HuH-7 (cell line): ENCODE results near the gene TBX10.
"Not testable (repeated sequence)": the region's sequence is repeated elsewhere in the genome, so short reads cannot be mapped to it uniquely, and the experiment has no call there.

Source experiments
- DNase-seq: peaks from one replicate; pipeline ENCODE4 v3.0.0; 2011; ENCODE audit warnings: low spot score

Gene TBX10

DNA sequence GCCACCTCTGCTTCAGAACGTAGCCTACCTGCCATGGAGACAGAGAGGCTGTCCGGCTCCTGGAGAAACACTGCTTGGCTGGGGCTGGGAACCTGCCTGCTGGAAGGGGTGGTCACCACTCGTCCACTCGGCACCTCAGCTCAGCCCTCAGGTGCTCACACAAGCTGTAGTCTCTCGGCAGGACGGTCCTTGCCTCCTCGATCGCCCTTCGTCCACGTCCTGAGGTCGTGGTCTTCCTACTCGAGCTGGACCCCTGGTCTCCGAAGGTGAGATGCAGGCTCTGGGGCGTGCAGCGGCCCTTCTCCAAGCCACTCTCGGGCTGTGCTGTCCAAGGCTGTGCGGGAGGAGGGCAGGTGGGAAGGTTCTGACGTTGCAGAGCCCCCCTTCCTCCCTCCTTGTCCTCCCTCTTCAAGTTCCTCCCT lies at the start of gene TBX10:
TBX10 (minus strand) TSS at position 326 of the 422 bp plus-strand sequence; CDS start at position 35, 291 bp downstream.
- DNase-seq: no peak

- DNase-seq: no peak
These were observed 49.6 kb upstream of the TBX10 start for GRCh38 chr11:67689178-67689577.

DNA sequence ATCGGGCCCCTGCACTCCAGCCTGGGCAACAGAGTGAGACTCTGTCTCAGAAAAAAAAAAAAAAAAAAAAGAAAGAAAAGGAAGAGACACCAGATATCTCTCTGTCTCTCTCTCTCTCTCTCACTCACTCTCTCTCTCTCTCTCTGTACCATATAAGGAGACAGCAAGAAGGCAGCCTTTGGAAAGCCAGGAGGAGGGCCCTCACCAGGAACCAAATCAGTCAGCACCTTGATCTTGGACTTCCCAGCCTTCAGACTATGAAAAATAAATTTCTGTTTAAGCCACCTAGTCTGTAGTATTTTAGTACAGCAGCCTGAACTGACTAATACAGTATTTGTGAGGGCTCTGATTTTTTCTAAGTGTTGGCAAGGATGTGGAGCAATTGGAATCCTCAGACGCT lies 48.4 kb upstream of the TBX10 start:
- DNase-seq: no peak

DNA sequence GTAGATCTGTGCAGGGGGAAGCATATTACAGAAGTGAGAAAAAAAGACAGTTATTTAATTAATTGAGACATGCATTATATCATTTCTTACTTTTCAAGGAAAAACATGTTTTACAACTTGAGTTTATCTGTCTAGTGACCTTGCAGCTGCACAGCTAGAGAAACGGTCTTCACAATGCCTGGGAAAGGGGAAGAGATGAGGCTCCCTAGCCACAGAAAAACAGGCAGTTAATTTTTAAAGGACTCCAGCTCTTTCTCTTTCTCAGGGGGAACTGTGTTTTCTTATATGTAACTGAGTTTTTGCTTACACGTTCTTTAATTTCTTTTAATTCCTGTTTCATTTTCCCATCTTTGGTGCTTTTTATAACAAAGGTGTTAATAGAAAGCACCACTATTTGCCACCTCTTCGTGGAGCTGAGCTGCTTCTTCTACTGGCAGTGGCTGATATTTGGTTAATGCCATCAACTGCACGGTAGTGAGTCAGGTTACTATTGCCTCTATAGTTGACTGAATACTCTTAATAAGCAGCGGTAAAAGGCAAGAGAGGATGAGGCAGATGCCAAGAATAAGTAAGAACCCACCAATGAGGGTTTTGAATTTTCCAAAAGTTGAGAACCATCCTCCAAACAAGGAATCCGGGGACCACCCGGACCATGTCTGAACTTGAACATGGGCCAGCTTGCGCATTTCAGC lies 46.2 kb upstream of the TBX10 start:
- not testable (repeated sequence) for DNase-seq

- not testable (repeated sequence) for DNase-seq
These were observed 42.8 kb upstream of the TBX10 start for GRCh38 chr11:67682126-67683034.

DNA sequence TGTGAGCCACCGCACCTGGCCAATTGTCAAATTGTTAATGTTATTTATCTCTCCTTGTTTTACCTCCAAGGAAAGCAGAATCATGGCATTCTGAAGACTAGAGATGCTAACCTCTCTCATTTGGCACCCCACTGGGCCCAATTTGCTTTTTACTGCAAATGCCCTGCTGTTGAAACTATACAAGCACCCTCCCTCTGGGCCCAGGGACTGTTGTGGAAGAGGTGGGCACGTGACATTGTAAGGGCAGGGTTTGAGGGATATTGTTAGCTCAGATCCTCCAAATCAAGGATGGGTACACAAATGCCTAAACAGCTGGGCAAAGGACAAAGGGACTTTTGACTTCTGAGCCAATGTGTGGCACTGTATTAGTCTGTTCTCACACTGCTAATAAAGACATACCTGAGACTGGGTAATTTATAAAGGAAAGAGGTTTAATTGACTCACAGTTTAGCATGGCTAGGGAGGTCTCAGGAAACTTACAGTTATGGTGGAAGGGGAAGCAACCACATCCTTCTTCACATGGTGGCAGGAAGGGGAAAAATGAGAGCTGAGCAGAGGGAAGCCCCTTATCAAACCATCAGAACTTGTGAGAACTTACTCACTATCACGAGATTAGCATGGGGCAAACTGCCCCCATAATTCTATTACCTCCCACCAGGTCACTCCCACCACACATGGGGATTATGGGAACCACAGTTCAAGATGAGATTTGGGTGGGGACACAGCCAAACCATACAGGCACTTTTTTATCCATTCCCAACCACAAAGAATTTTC lies 41.3 kb upstream of the TBX10 start:
- DNase-seq: no peak

- no peak for DNase-seq
These were observed 35.6 kb upstream of the TBX10 start for GRCh38 chr11:67675058-67675747.

DNA sequence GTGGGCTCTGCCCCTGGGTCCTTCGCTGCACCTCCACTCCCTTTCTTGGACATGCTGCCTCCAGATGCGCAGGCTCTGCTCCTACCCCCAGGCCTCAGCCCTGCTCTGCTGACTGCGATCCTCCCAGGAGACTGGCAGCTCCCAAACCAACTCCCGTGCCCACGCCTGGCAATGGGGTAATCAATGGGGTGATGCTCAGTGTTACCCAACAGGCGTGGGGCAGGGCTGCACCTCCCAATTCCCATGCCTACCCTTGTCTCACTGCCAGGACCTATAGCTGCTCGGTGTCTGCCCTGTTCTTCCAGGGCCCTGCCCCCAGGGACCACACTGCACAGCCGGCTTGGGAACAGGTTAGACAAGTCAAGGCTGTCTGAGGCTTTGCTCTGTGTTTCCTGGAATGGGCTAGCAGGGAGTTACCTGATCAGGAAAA lies 34.9 kb upstream of the TBX10 start, which contains the start of gene ALDH3B2:
ALDH3B2 (minus strand) TSS at position 182 of the 430 bp plus-strand sequence. CDS start 7,688 bp downstream, outside the sequence.
- no peak for DNase-seq

DNA sequence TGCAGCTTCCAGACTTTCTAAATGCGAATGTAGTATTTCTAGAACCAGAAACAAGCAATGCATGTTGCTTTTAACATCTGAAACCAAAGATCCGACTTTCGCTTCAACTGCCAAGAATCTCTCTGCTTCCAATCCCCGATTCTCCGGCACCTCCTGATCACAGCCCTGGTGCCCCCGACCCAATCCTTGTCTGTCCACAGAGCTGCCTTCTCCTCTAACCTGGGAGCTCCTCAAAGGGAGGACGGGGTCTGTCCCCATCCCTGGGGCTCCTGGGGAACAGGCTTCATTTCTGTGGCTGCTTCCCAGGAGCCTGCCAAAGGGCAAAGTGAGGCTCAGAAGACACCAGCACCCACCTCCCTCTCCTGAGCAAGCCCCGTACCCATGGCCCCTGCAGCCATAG lies 34.3 kb upstream of the TBX10 start:
- DNase-seq: no peak

GRCh38 chr11:67673358-67673757 lies 33.8 kb upstream of the TBX10 start:
- DNase-seq: no peak

- no peak for DNase-seq
These were observed 31.6 kb upstream of the TBX10 start for GRCh38 chr11:67671211-67671520.

DNA sequence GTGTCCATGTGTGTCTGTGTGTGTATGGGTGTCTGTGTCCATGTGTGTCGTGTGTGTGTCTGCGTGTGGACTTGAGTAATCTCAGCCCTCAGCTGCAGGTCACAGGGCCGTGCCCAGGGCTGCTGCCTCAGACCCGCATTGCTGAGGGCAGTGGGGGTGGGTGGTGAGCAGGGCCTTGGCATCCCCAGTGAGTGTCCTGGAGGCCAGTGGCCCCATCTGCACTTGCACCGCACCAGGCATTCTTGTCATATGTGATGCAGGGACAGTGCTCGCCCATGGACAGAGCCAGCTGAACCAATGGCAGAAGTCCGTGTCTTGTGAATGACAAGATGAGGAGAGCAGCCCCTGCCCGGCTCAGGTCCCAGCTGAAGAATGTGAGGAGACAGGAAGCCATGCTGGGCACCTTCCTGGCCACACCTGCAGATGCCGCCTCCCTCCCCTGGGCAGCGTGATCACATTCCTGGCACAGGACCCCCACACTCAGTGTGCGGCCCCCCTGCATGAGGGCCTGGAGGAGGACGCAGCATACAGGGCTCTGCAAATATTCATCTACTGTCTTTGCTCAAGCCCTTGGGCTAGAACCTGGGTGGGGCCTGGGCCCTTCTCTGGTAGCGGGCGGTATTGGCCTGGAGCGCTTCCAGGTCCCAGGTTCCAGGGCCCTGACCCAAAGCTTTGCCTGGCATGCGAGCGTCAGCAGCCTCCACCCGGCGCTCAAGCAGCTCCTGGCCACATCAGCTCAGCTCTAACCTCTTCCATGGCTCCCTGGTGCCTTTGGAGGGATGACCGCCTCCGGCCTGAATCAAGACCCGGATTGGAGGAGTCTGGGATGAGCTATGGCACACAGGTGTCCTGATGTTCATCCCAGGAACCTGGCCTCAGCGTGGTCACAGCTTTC lies 31.0 kb upstream of the TBX10 start:
- peak; percentile 43 for DNase-seq

DNA sequence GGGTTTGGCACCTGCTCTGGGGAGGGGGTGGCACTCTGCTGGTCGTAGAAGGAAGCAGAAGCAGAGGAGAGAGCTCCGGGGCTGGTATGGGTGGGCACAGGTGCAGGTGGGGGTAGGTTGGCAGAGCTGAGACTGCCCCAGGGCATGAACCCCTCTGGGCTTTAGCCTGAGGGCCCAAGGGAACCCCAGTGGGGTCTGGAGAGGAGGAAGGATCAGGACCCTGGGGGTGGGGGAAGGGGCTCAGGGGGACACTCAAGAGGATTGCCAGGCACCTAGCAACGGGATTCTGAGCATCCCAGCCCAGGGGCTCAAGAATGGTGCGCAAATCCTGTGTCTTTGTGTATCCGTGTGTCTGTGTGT lies 28.6 kb upstream of the TBX10 start:
- DNase-seq: no peak

DNA sequence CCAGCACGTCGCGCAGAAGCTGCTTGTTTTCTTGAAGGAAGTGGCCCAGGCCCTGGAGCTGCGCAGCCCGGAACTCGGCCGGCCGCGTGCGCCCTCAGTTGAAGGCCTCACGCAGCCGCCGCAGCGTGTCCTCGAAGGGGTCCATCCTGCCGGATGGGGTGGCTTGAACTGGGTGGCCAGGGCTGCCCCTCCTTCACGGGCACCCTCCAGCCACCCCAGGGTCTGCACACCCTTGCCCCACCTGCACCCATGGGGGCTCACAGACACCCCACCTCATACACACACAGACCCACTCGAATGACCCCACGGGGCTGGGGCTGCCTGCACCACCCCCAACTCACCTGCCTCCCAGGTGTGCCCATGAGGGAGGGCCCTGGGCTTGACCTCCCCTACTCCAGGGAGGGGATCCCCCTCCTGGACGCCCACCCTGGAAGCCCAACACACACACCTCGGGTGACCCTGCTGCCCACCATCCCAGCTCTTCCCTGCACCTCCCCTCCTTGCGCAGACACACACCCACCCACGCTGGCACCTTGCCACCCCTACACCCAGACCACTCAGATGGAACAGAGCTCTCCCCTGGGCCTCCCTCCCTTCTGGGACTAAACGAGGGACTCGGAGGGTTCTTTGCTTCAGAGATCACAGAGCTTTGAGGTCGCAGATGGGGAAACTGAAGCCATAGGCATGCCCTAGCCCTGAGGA lies 28.1 kb upstream of the TBX10 start:
- DNase-seq: peak; percentile 56

- peak; percentile 46 for DNase-seq
These were observed 27.3 kb upstream of the TBX10 start for GRCh38 chr11:67666676-67667489.

DNA sequence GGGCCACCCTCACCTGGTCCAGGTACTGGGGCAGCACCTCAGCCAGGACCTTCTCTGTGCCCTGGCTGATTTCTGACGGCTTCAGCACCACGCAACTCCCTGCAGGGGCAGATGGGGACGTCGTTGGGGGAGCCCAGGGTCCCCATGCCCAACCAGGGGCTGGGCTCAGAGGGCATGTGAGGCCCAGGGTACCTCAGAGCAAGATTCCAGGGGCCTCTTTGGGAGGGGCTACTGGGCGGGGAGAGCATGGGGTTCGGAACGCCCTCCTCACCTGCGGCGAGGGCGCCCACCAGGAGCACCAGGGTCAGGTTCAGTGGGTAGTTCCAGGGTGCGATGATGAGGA lies 26.7 kb upstream of the TBX10 start:
- DNase-seq: peak; percentile 36

DNA sequence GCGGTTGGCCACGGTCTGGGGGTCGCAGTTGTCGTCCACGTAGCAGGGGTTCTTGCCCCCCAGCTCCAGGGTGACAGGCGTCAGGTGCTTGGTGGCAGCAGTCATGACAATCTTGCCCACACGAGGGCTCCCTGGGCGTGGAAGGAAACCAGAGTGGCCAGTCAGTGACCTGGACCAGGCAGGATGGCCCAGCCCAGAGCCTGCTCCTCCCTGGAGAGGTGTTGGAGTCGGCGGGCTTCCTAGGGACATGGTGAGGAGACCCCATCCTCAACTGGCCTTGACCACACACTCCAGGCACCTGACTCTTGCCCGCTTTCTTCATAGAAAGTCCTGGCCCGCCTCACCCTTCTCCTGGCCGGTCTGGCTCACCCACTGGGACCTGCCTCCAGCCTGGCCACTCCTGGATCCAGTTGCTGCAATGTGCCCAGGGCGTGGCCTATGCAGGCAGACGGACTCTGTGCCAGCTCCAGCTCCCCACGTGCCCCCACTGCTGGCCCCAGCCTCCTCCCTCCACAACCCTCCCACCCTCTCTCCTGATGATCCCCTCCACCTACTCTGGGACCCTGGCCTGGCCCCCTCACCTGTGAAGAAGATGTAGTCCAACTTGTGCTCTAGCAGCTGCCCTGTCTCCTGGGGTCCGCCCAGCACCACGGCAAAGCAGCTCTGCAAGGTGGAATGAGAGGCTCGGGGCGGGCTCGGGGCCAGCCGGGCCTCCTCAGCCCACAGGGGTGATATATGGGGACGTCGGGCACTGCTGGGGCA lies 26.2 kb upstream of the TBX10 start:
- peak; percentile 89 for DNase-seq

- DNase-seq: peak; percentile 60
These were observed 25.4 kb upstream of the TBX10 start for GRCh38 chr11:67664696-67665540.
